ENCODE data around the gene CHTF8. TPM values are rescaled to one million over a fixed set of nuclear protein-coding genes. Genes with fewer than 3 reads are reported as not detected.
A peak's percentile ranks its signal among the peaks of the same experiment; 100 is the strongest.

The CHTF8 gene
- total and polyA plus RNA-seq, 2 experiments from 2014 or later, result 80.0 to 83.6 TPM

- H4K20me1 ChIP-seq (ENCODE audit: insufficient read depth, poor library complexity, severe bottlenecking), result peaks cover 8% of the 10 kb centered on the region
- H3K4me3 ChIP-seq, result peak overlapping the region; percentile 39
- no peak overlapping the region for H2AFZ ChIP-seq
- WGBS (ENCODE audit: low lambda C conversion rate, missing lambda C conversion rate), result under 1% methylated on average over 49 of the region's 55 CpGs
- no peaks in the 10 kb centered on the region for H3K9me2 ChIP-seq (replicated peaks; ENCODE audit: insufficient read depth)
- no peaks in the 10 kb centered on the region for H3K79me2 ChIP-seq
- H3K4me1 ChIP-seq (ENCODE audit: insufficient read depth), result peaks cover 25% of the 10 kb centered on the region
- TF ChIP-seq EZH2 (IDR thresholded peaks at IDR 0.05; ENCODE audit: borderline replicate concordance) (peak; percentile 29), EZH2phosphoT487 (IDR thresholded peaks at IDR 0.05; ENCODE audit: low read depth, severe bottlenecking, unreplicated experiment) (no peak)
- peak overlapping the region; percentile 98 for H3K4me2 ChIP-seq
- peaks cover 31% of the 10 kb centered on the region for H3K27me3 ChIP-seq
- DNase-seq (ENCODE audit: low spot score), result no peak
- H3K27ac ChIP-seq, result no peak overlapping the region
- no peaks in the 10 kb centered on the region for H3K9me3 ChIP-seq (ENCODE audit: low read depth)
- no peaks in the 10 kb centered on the region for H3K36me3 ChIP-seq (replicated peaks; ENCODE audit: insufficient read depth, low read depth)
Measured at GRCh38 chr16:69106491-69107315, 25.7 kb downstream of the CHTF8 start.

GRCh38 chr16:69105501-69106361 is 26.7 kb downstream of the CHTF8 start, which contains the start of gene HAS3:
HAS3 (plus strand) TSS chr16:69105653; CDS start chr16:69109396, 3,743 bp downstream.
- TF ChIP-seq EZH2phosphoT487 (IDR thresholded peaks at IDR 0.05; ENCODE audit: low read depth, severe bottlenecking, unreplicated experiment) (no peak), EZH2 (IDR thresholded peaks at IDR 0.05; ENCODE audit: borderline replicate concordance) (peak; percentile 25), CTCF (IDR thresholded peaks at IDR 0.05; ENCODE audit: poor library complexity) (peak; percentile 45)
- Histone ChIP-seq H3K79me2 (no peaks in the 10 kb centered on the region), H3K4me2 (peak within 1 kb of the TSS; percentile 100), H3K27ac (no peak within 1 kb of the TSS), H3K4me3 (peak within 1 kb of the TSS; percentile 77), H3K4me1 (ENCODE audit: insufficient read depth) (peaks cover 25% of the 10 kb centered on the region), H3K9me3 (ENCODE audit: low read depth) (no peaks in the 10 kb centered on the region), H3K27me3 (peaks cover 31% of the 10 kb centered on the region), H3K9me2 (replicated peaks; ENCODE audit: insufficient read depth) (no peaks in the 10 kb centered on the region), H4K20me1 (ENCODE audit: insufficient read depth, poor library complexity, severe bottlenecking) (peaks cover 8% of the 10 kb centered on the region), H3K36me3 (replicated peaks; ENCODE audit: insufficient read depth, low read depth) (no peaks in the 10 kb centered on the region), H2AFZ (peak within 1 kb of the TSS; percentile 74)
- 2% methylated on average over 30 of the region's 80 CpGs for WGBS (ENCODE audit: low lambda C conversion rate, missing lambda C conversion rate)
- DNase-seq (ENCODE audit: low spot score), result peak; percentile 80

DNA sequence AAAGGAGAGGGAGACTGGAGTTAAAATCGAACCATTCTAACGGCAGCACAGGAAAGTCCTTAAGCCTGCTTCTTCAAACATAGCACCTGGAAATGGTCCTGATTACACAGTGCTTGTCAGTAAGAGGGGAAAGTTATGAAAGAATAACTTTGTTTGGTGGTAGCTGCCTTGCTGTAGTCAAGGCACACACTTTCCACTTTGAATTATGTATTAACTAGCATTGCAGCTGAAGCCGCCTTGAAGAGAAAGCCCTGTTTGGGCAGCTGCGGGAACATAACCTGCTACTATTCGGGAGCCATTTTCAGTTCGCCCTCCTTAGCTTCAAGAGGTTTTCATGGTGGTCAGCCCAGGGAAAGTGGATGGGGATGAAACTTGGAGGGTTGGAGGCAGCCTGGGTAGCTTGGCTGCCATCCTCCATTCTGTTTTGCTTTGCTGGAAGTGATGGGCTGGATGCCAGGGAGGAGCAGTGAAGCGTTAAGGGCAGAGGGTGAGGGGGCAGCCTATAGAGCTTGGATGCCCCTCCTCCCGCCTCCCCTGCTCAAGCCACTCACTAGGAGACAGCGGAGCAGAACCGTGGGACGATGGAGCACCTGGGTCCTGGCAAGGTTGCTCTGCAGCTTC is 32.2 kb downstream of the CHTF8 start:
- no peak overlapping the region for H3K4me2 ChIP-seq
- no peak overlapping the region for H3K27ac ChIP-seq
- 75% methylated on average over 11 of the region's 11 CpGs for WGBS (ENCODE audit: low lambda C conversion rate, missing lambda C conversion rate)
- H3K4me1 ChIP-seq (ENCODE audit: insufficient read depth), result peaks cover under 1% of the 10 kb centered on the region
- H2AFZ ChIP-seq, result no peak overlapping the region
- no peaks in the 10 kb centered on the region for H4K20me1 ChIP-seq (ENCODE audit: insufficient read depth, poor library complexity, severe bottlenecking)
- H3K9me2 ChIP-seq (replicated peaks; ENCODE audit: insufficient read depth), result no peaks in the 10 kb centered on the region
- H3K36me3 ChIP-seq (replicated peaks; ENCODE audit: insufficient read depth, low read depth), result no peaks in the 10 kb centered on the region
- no peaks in the 10 kb centered on the region for H3K79me2 ChIP-seq
- TF ChIP-seq EZH2 (IDR thresholded peaks at IDR 0.05; ENCODE audit: borderline replicate concordance), result no peak
- TF ChIP-seq CTCF (IDR thresholded peaks at IDR 0.05; ENCODE audit: poor library complexity), result no peak
- TF ChIP-seq EZH2phosphoT487 (IDR thresholded peaks at IDR 0.05; ENCODE audit: low read depth, severe bottlenecking, unreplicated experiment), result no peak
- no peaks in the 10 kb centered on the region for H3K9me3 ChIP-seq (ENCODE audit: low read depth)
- H3K27me3 ChIP-seq, result peaks cover 3% of the 10 kb centered on the region
- no peak overlapping the region for H3K4me3 ChIP-seq
- DNase-seq (ENCODE audit: low spot score), result no peak
